GM15510 (cell line): ENCODE results near the gene TNFRSF18.

Source experiments
- POLR2A ChIP-seq: IDR thresholded peaks from 3 replicates; pipeline ENCODE4 v1.6.1; 2011; ENCODE audit warnings: borderline replicate concordance; ENCODE audit not compliant: insufficient read length; ENCODE audit errors: extremely low read depth

Gene TNFRSF18

GRCh38 chr1:1206376-1206965 is at the start of gene TNFRSF18:
Gene TNFRSF18, minus strand, starts transcription at chr1:1206592. Its CDS starts 21 bp downstream, at chr1:1206571.
- TF ChIP-seq POLR2A: no peak

GRCh38 chr1:1255611-1256010 is 49.2 kb upstream of the TNFRSF18 start:
- no peak for TF ChIP-seq POLR2A

GRCh38 chr1:1255078-1255477 is 48.7 kb upstream of the TNFRSF18 start:
- no peak for TF ChIP-seq POLR2A

GRCh38 chr1:1254667-1254998 is 48.2 kb upstream of the TNFRSF18 start:
- TF ChIP-seq POLR2A: no peak

- TF ChIP-seq POLR2A: no peak
Observed at GRCh38 chr1:1253972-1254666, 47.7 kb upstream of the TNFRSF18 start.

GRCh38 chr1:1253314-1253713 is 46.9 kb upstream of the TNFRSF18 start:
- TF ChIP-seq POLR2A: no peak

- peak; percentile 56 for TF ChIP-seq POLR2A
Observed at GRCh38 chr1:1250786-1251284, 44.4 kb upstream of the TNFRSF18 start.

GRCh38 chr1:1247341-1247913 is 41.0 kb upstream of the TNFRSF18 start:
- TF ChIP-seq POLR2A: no peak

GRCh38 chr1:1246577-1247340 is 40.4 kb upstream of the TNFRSF18 start, which contains the start of gene C1QTNF12:
Gene C1QTNF12, minus strand, starts transcription at chr1:1246722. Its CDS starts 32 bp downstream, at chr1:1246690.
- TF ChIP-seq POLR2A: no peak

- no peak for TF ChIP-seq POLR2A
Observed at GRCh38 chr1:1245817-1246576, 39.6 kb upstream of the TNFRSF18 start.

- TF ChIP-seq POLR2A: no peak
Observed at GRCh38 chr1:1245178-1245816, 38.9 kb upstream of the TNFRSF18 start.

GRCh38 chr1:1244192-1244811 is 37.9 kb upstream of the TNFRSF18 start:
- TF ChIP-seq POLR2A: no peak

GRCh38 chr1:1243807-1244191 is 37.4 kb upstream of the TNFRSF18 start:
- no peak for TF ChIP-seq POLR2A
